DND-41 (cell line): Measurements from ENCODE around the gene PRR36.

Source experiments
- ATAC-seq: fragments of 200-7000 bp; cut with Tn5 transposase; 3 replicates; pipeline ENCODE4 v1.9.1; 2021; ENCODE audit warnings: low read depth; ENCODE audit not compliant: insufficient read depth
- DNase-seq: peaks from one replicate; pipeline ENCODE4 v3.0.0-alpha.2; 2020
- H2AFZ ChIP-seq: 2 replicates; pipeline ENCODE4 v1.6.0; 2012; ENCODE audit warnings: low read depth, low read length
- H3K27ac ChIP-seq: 2 replicates; pipeline ENCODE4 v1.5.1; 2012; ENCODE audit warnings: low read length, inconsistent platforms
- H3K27me3 ChIP-seq: fragments of 200-600 bp; sonication (generic); 2 replicates; pipeline ENCODE4 v1.6.0; 2012; ENCODE audit warnings: low read length, mild to moderate bottlenecking, inconsistent platforms; ENCODE audit not compliant: insufficient read depth, poor library complexity
- H3K36me3 ChIP-seq: 2 replicates; pipeline ENCODE4 v1.5.1; 2012; ENCODE audit warnings: low read length, inconsistent platforms; ENCODE audit not compliant: insufficient read depth
- H3K4me1 ChIP-seq: 2 replicates; pipeline ENCODE4 v1.5.1; 2012; ENCODE audit warnings: mild to moderate bottlenecking, low read length; ENCODE audit not compliant: insufficient read depth
- H3K4me2 ChIP-seq: 2 replicates; pipeline ENCODE4 v1.6.0; 2012; ENCODE audit warnings: mild to moderate bottlenecking, moderate library complexity, low read length, inconsistent platforms; ENCODE audit not compliant: insufficient read depth
- H3K4me3 ChIP-seq, 2 experiments: fragments of 200-600 bp in 1 of 2; shearing (Covaris generic) in 1 of 2; 2 replicates each; pipeline ENCODE4 v1.5.1; 2012 to 2016; ENCODE audit warnings: inconsistent platforms in 2 of 2, low read length in 2 of 2, mild to moderate bottlenecking in 2 of 2, low read depth in 1 of 2, moderate library complexity in 1 of 2
- H3K79me2 ChIP-seq: 2 replicates; pipeline ENCODE4 v1.6.0; 2012; ENCODE audit warnings: low read length, inconsistent platforms; ENCODE audit not compliant: insufficient read depth
- H3K9ac ChIP-seq: 2 replicates; pipeline ENCODE4 v1.6.0; 2012; ENCODE audit warnings: low read depth, mild to moderate bottlenecking, inconsistent platforms, low read length, moderate library complexity
- H3K9me3 ChIP-seq: 2 replicates; pipeline ENCODE4 v1.5.1; 2012; ENCODE audit warnings: low read length, moderate library complexity, mild to moderate bottlenecking, inconsistent platforms; ENCODE audit not compliant: insufficient read depth, severe bottlenecking
- H4K20me1 ChIP-seq: 2 replicates; pipeline ENCODE4 v1.6.0; 2012; ENCODE audit warnings: low read length; ENCODE audit not compliant: insufficient read depth
- EZH2 ChIP-seq: IDR thresholded peaks from 3 replicates; pipeline ENCODE4 v1.6.1; 2012; ENCODE audit warnings: borderline replicate concordance, low read depth, mild to moderate bottlenecking, moderate library complexity, low read length, inconsistent platforms; ENCODE audit not compliant: severe bottlenecking
- TF ChIP-seq, protein P1 (sequence below): IDR thresholded peaks from 2 replicates; pipeline ENCODE4 v1.5.1; 2012; ENCODE audit warnings: borderline replicate concordance, low read length, moderate library complexity, mild to moderate bottlenecking; ENCODE audit not compliant: poor library complexity, severe bottlenecking; ENCODE audit errors: extremely low read depth

PRR36 gene

DNA sequence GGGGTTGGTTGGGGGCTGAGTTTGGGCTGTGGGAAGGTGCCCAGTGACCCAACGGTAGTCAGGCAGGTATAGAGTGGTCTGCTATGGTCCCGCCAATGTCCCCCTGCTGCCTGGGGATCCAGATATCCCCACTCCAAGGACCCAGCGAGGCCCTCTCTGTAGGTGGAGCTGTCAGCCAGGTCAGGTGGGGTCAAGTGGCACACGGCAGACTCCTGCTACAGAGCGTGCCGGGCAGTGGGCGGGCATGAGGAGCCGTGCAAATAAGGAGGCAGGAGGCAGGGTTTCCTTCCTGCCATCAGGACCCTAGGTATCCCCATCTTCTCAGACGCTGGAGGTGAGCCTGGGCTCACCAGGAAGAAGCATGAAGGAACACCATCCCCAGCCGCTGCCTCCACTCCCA lies 29.2 kb downstream of the PRR36 start:
- Histone ChIP-seq H3K36me3 (no peaks in the 10 kb centered on the region), H3K4me3 (no peak overlapping the region), H3K4me1 (no peaks in the 10 kb centered on the region), H3K9me3 (no peaks in the 10 kb centered on the region), H4K20me1 (peaks cover 24% of the 10 kb centered on the region), H3K9ac (no peak overlapping the region), H3K27me3 (no peaks in the 10 kb centered on the region), H3K79me2 (peaks cover 15% of the 10 kb centered on the region; the same call in 1 of the 2 replicates), H2AFZ (no peak overlapping the region), H3K27ac (no peak overlapping the region), H3K4me2 (no peak overlapping the region)
- ATAC-seq (no peak), DNase-seq (no peak)
- TF ChIP-seq, protein P1, sequence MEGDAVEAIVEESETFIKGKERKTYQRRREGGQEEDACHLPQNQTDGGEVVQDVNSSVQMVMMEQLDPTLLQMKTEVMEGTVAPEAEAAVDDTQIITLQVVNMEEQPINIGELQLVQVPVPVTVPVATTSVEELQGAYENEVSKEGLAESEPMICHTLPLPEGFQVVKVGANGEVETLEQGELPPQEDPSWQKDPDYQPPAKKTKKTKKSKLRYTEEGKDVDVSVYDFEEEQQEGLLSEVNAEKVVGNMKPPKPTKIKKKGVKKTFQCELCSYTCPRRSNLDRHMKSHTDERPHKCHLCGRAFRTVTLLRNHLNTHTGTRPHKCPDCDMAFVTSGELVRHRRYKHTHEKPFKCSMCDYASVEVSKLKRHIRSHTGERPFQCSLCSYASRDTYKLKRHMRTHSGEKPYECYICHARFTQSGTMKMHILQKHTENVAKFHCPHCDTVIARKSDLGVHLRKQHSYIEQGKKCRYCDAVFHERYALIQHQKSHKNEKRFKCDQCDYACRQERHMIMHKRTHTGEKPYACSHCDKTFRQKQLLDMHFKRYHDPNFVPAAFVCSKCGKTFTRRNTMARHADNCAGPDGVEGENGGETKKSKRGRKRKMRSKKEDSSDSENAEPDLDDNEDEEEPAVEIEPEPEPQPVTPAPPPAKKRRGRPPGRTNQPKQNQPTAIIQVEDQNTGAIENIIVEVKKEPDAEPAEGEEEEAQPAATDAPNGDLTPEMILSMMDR = no peak
- TF ChIP-seq EZH2 = no peak

- no peak overlapping the region for H3K4me3 ChIP-seq
- ATAC-seq = no peak
- H2AFZ ChIP-seq = no peak overlapping the region
- no peaks in the 10 kb centered on the region for H3K4me1 ChIP-seq
- peaks cover 15% of the 10 kb centered on the region; the same call in 1 of the 2 replicates for H3K79me2 ChIP-seq
- H4K20me1 ChIP-seq = peaks cover 24% of the 10 kb centered on the region
- H3K27ac ChIP-seq = no peak overlapping the region
- H3K36me3 ChIP-seq = no peaks in the 10 kb centered on the region
- TF ChIP-seq EZH2 = no peak
- TF ChIP-seq, protein P1 = no peak
- no peak overlapping the region for H3K4me2 ChIP-seq
- DNase-seq = no peak
- no peak overlapping the region for H3K9ac ChIP-seq
- H3K27me3 ChIP-seq = no peaks in the 10 kb centered on the region
- H3K9me3 ChIP-seq = no peaks in the 10 kb centered on the region
These were observed 29.8 kb downstream of the PRR36 start for GRCh38 chr19:7844405-7844804.

DNA sequence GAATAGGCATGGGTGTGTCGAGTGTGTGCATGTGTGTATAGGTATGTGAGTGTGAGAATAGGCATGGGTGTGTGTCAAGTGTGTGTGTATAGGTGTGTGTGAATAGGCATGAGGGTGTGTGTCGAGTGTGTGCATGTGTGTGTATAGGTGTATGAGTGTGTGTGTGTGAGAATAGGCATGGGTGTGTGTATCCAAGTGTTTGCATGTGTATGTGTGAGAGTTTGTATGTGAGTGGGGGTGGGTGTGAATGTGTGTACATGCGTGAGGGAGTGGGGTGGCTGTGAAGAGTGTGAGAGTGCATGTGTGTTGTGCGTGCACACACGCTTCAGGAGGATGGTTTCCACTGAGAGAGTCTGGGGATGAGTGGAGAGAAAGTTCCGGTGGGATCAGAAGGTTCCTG lies 30.7 kb downstream of the PRR36 start:
- H3K79me2 ChIP-seq = peaks cover 15% of the 10 kb centered on the region; the same call in 1 of the 2 replicates
- no peak overlapping the region for H3K4me3 ChIP-seq
- H3K9me3 ChIP-seq = no peaks in the 10 kb centered on the region
- no peaks in the 10 kb centered on the region for H3K4me1 ChIP-seq
- H3K4me2 ChIP-seq = no peak overlapping the region
- TF ChIP-seq, protein P1 = no peak
- no peak for TF ChIP-seq EZH2
- no peaks in the 10 kb centered on the region for H3K27me3 ChIP-seq
- DNase-seq (no peak), ATAC-seq (no peak)
- no peak overlapping the region for H3K9ac ChIP-seq
- H4K20me1 ChIP-seq = peaks cover 24% of the 10 kb centered on the region
- no peaks in the 10 kb centered on the region for H3K36me3 ChIP-seq
- no peak overlapping the region for H2AFZ ChIP-seq
- H3K27ac ChIP-seq = no peak overlapping the region
